H7 (cell line): ENCODE results near the gene CHTOP. TPM values are rescaled to one million over a fixed set of nuclear protein-coding genes. Genes with fewer than 3 reads are reported as not detected.
A peak's percentile ranks its signal among the peaks of the same experiment; 100 is the strongest.

Experiments used
- DNase-seq: peaks from one replicate; pipeline ENCODE4 v3.0.0; 2012
- H3K27me3 ChIP-seq: 2 replicates; pipeline ENCODE4 v1.6.0; 2011; ENCODE audit warnings: mild to moderate bottlenecking, low read length; ENCODE audit not compliant: control insufficient read depth, insufficient read depth
- H3K36me3 ChIP-seq: replicated peaks from 2 replicates; pipeline ENCODE4 v1.5.1; 2011; ENCODE audit warnings: low read length; ENCODE audit not compliant: control insufficient read depth, insufficient read depth
- H3K4me3 ChIP-seq: 2 replicates; pipeline ENCODE4 v1.5.1; 2011; ENCODE audit warnings: low read depth, mild to moderate bottlenecking, control low read depth, low read length, moderate library complexity; ENCODE audit not compliant: insufficient read depth
- total RNA-seq: library from RNA; depleted of rRNA; stranded (reverse); fragments of >200 nt; shearing (Covaris generic); gene quantifications from 2 replicates; pipeline ENCODE4 v1.2.3, GENCODE V29; 2014

CHTOP gene
- total RNA-seq, 1 experiment from 2014 or later: 63.8 TPM

DNA sequence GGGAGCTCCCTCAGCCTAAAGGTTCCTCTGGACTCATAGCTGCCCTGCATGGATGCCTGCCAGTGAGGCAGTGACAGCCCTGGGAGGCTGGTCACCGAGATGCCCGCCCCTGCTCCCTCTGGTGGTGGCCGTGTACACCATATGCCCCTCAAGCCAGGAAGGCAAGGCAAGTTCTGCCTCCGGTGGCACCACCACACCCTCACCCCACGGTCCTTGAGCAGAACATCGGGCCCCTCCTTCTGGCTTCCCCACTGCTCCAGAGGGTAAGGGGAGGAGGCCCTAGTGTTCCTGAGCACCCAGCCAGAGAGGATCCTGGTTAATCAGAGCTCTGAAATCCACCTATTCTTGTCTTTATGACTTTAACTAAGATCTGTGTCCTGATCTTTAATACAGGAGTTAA is 16.2 kb upstream of the CHTOP start:
- H3K36me3 ChIP-seq: peaks cover 1% of the 10 kb centered on the region; the same call in 1 of the 2 replicates
- H3K27me3 ChIP-seq: no peaks in the 10 kb centered on the region
- H3K4me3 ChIP-seq: no peak overlapping the region
- peak; percentile 87 for DNase-seq

DNA sequence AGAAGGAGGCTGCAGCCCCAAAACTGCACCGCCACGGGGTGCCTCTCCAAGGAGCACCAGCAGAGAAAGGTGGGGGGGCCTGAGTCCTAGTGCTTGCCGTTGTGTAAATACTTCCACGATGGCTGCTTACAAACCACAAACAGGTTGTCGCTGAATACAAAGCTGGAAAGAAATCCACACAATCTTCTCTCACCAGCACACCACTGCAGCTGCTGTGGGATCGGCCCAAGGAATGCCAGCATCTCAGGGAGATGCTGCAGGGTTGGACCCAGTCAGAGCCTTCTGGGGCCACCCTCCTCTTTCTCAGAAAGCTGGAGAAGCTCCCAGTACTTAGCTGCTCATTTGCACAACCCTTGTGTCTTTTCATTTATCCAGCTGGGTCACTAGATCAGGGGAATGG is 14.7 kb upstream of the CHTOP start:
- Histone ChIP-seq H3K36me3 (peaks cover 1% of the 10 kb centered on the region; the same call in 1 of the 2 replicates), H3K27me3 (no peaks in the 10 kb centered on the region), H3K4me3 (no peak overlapping the region)
- DNase-seq: no peak

DNA sequence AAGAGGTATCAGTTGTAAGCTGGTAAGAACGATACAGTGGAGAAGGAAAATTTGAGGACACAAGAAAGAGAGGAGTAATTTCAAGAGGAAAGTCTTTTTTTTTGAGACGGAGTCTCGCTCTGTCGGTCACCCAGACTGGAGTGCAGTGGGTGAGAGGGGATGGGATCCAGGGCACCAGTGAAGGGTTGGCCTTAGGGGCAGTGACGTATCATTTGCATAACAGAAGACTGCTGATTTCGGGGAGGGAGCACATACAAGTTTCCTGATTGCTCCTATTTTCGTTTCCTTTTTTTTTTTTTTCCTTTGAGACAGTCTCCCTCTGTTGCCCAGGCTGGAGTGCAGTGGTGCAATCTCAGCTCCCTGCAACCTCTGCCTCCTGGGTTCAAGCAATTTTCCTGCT is 10.8 kb upstream of the CHTOP start:
- H3K27me3 ChIP-seq: no peaks in the 10 kb centered on the region
- H3K36me3 ChIP-seq: peaks cover 1% of the 10 kb centered on the region; the same call in 1 of the 2 replicates

DNA sequence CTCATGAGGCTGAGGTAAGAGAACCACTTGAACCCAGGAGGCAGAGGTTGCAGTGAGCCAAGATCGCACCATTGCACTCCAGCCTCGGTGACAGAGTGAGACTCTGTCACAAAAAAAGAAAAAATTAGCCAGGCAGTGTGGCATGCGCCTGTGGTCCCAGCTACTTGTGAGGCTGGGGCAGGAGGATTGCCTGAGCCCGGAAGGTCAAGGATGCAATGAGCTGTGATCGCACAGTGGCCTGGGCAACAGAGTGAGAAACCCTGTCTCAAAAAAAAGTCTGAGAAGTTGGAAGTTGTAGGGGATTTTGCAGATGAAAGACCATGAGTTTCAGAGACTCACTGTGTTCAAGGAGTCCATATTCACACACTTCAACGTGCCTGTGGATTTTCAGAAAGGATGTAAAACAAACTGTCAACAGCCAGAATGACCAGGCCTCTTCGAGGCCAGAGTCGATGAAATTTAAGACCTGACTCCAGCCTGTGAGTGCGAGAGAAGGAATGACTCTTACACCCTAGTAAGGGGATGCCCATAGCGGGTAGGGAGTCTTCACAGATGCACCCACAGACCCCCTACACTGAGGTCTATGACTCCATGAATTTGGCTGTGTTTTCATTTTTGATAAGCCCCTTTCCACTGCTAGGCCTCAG is 8.8 kb upstream of the CHTOP start:
- Histone ChIP-seq H3K36me3 (no peaks in the 10 kb centered on the region; the same call in 1 of the 2 replicates), H3K27me3 (no peaks in the 10 kb centered on the region), H3K4me3 (no peak overlapping the region)
- no peak for DNase-seq

More for the DNA sequence above, 10.8 kb upstream of the CHTOP start:
- DNase-seq: peak; percentile 63
- H3K4me3 ChIP-seq: no peak overlapping the region

DNA sequence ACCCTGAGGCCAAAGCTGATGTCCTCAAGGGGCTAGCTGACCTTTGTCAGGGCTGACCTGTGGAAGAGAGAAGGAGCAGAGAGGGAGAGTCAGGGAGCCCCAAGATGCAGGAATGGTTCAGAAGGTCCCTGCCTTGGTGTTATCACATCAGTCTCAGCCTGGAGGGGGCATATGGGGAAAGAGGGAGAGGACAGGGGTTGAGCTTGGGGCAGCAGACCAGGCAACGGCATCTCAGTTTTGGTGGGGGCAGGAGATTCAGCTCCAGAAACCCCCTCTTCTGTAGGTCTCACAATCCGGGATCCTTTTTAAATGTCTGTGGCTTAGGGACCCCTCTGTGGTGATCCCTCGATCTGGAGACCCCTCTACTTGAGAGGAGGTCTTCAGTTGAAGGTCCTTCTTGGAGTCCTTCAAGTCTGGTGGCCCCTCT is 7.4 kb upstream of the CHTOP start:
- Histone ChIP-seq H3K4me3 (peak overlapping the region; percentile 60), H3K36me3 (no peaks in the 10 kb centered on the region; the same call in 1 of the 2 replicates), H3K27me3 (no peaks in the 10 kb centered on the region)
- no peak for DNase-seq

DNA sequence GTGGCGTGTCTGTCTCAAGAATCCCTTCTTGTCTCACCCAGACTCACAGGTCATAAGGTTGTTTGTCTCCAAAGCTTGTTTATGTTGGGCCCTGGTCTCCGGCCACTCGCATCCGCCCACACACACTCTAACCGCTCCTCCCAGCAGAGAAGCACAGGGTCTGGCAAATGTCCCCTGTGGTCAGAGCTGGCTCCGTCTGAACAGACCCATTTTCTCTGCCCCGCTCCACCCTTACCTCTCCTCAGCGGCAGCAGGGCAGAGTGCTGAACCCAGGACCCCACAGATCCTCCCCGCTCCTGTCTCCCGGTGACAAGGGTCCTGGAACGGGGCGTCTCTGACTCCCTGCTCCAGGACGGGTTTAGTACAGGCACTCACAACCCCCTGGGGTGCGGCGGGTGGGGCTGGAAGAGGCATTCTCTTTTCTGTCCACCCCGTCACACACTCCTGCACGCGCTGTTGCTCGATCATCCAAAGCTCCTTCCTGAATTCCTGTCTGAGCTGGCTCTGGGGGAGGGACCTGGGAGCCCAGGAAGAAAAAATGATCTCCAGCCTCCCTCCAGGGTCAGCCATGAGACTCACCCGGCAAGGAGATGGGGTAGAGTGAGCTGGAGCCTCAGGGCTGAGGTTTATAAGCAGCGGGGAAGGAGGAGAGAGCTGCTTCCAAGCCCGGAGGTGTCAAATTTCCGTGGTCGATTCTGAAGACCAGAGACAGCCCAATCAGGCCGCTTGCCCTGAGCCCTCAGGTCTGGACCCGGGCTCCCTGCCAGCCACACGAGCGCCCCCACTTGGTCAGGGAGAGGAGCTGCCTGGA is 6.8 kb upstream of the CHTOP start, which contains the start of gene S100A13:
S100A13 (minus strand) TSS at position 602 of the 811 bp plus-strand sequence. CDS start 1,033 bp downstream, outside the sequence.
- peak; percentile 98 for DNase-seq
- Histone ChIP-seq H3K36me3 (no peaks in the 10 kb centered on the region; the same call in 1 of the 2 replicates), H3K27me3 (no peaks in the 10 kb centered on the region), H3K4me3 (peak within 1 kb of the TSS; percentile 60)

DNA sequence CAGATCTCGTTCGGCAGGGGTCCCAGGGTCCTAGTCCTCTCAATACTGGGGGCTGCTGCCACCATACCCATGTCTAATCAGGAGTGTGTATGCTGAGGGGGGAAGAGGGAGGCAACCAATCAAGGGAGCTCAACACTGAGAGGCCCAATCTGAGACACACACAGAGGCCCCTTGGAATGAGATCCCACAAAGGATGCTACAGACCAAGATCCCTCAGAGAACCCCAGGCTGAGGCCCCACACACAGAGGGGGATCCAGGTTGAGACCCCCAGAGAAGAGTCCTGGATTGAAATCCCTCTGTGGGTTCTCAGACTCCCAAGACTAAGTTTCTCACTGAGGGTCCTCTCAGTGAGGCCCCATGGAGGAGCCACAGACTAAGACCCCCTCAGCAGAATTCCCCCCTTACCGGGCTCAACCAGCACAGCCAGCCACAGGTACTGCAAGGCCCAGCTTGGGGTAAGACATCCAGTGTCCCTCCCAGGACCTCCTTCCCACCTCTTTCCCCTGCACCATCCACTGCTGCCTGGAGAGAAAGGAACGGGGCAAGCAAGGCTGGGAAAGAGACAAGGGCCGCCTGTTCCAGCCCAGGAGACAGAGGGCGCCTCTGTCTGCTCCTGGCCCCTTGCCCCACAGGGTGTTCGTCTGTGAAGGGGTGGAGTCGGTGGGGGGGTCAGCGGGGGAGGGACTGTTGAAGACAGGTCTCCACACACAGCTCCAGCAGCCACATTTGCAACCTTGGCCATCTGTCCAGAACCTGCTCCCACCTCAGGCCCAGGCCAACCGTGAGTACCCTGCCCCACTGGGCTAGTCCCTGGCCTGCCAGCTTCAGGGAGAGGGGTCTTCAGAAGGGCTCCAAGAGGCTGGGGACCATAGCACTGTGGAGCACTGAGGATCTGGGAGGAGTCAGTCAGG is 5.9 kb upstream of the CHTOP start, which contains the start of gene S100A1:
S100A1 (plus strand) TSS at position 720 of the 912 bp plus-strand sequence. CDS start 2,088 bp downstream, outside the sequence.
- Histone ChIP-seq H3K4me3 (peak within 1 kb of the TSS; percentile 60), H3K36me3 (peaks cover 1% of the 10 kb centered on the region; the same call in 1 of the 2 replicates), H3K27me3 (no peaks in the 10 kb centered on the region)
- peak; percentile 54 for DNase-seq

DNA sequence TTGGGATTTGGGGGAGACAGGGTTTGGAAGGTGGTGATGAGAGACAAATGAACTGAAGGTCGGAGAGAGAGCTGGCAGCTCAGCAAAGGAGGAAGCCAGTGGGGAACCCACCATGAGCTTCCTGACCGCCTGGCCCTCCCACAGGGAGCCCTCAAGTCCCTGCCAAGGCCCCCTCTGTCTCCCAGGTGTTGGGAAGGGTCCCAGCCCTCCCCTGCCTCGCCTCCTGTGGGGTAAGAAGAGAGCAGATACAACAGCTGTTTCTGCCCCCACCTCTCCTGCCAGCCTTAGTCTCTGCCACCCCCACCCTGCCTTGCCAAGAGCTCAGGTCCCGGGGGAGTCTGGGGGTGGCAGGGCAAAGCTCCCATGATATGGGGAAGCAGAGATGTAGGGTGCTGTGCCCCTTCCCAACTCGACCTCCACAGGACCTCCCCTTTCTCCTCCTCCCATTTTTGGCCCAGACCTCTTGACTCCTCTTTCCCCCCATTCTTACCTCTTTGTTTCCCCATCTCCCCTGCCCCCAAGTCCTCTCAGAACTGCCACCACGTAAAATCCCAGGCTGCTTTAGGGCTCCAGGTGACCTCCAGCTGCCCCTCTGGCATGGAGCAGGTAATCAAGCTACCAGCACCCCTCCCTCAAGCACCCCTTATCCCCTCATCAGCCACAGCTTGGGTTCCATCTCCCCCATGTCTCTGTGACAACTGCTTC is 5.1 kb upstream of the CHTOP start:
- DNase-seq: peak; percentile 37
- Histone ChIP-seq H3K36me3 (peaks cover 1% of the 10 kb centered on the region; the same call in 1 of the 2 replicates), H3K4me3 (no peak overlapping the region), H3K27me3 (no peaks in the 10 kb centered on the region)

DNA sequence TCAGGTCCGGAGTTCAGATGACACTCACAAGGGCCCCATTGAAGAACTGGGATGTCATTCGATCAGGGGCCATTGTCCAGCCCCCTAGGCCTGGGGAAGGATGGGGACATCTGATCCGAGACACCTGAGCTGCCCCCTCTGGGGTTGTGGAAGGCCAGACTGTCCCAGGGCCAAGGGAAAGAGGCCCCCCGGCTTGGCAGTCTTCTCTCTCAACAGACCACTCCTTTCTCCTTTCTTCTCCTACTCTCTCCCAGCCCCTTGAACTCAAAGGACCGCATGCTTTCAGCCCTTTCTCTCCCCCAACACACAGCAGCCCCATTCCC is 4.6 kb upstream of the CHTOP start:
- Histone ChIP-seq H3K27me3 (no peaks in the 10 kb centered on the region), H3K36me3 (peaks cover 1% of the 10 kb centered on the region; the same call in 1 of the 2 replicates), H3K4me3 (no peak overlapping the region)
- DNase-seq: no peak

DNA sequence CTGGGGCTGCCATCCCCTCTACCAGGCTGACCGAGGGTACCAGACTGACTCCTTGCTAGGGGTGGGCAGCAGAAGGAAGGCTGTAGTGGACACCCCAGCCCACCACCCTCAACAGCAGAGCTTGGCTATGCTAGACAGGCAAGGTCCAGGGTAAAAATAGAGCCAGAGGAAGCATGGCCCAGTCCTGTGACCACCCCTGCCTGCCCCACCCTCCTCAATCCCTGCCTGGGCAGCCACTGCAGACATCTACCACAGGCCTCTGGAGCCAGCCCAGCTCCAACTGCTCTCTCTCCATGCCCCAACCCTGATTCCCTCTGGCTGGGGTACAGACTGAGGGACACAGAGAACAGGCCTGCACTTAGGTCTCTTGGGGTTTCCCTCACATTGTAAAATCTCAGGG is 3.9 kb upstream of the CHTOP start:
- H3K4me3 ChIP-seq: no peak overlapping the region
- H3K27me3 ChIP-seq: no peaks in the 10 kb centered on the region
- DNase-seq: no peak
- peaks cover 1% of the 10 kb centered on the region; the same call in 1 of the 2 replicates for H3K36me3 ChIP-seq

DNA sequence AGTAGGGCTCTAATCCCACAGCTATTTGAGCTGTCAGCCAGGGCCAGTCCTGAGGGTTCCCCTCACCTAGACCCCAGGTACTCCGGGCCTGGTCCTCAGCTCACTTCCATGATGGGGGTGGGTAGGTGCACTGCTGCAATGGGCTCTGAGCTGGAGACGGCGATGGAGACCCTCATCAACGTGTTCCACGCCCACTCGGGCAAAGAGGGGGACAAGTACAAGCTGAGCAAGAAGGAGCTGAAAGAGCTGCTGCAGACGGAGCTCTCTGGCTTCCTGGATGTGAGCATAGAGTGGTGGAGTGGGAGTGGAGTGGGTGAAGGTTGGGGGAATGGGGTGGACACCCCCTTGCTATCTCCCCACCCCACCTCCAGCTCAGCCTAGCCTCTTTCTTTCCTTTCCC is 3.5 kb upstream of the CHTOP start:
- no peaks in the 10 kb centered on the region for H3K27me3 ChIP-seq
- no peak for DNase-seq
- H3K4me3 ChIP-seq: no peak overlapping the region
- H3K36me3 ChIP-seq: peaks cover 1% of the 10 kb centered on the region; the same call in 1 of the 2 replicates

DNA sequence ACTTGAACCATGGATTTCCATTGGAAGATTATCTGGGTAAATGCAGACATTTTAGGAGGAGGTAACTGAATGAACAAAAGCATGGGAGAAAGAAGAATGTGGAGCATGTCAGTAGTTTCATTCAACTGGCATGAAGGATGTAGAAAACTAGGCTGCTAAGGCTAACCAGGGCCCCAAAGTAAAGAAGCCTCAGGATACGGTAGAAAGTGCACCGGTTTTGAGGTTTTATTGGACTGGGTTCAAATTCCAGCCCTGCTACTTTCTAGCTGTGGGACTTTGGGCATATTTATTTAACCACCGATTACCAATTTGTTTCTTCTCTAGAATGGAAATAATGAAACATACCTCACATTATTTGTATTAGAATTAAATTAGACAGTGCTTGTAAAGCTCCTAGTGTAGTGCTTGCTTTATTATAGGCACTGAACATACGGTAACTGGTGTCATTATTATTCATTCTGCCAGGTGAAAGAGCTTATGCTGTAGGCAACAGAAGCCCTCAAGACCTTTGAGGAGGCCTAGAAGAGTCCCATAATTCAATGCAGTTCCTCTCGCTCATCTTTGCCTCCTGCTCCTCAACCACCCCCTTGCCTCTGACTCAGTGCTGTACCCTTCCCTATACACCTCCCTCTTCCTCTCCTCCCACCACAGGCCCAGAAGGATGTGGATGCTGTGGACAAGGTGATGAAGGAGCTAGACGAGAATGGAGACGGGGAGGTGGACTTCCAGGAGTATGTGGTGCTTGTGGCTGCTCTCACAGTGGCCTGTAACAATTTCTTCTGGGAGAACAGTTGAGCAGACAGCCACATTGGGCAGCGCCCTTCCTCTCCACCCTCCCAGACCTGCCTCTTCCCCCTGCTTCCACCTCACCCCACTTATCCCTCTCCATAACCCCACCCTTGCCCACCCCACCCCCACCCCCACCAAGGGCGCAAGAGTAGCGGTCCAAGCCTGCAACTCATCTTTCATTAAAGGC is 2.5 kb upstream of the CHTOP start:
- no peak for DNase-seq
- Histone ChIP-seq H3K27me3 (no peaks in the 10 kb centered on the region), H3K36me3 (peaks cover 5% of the 10 kb centered on the region), H3K4me3 (no peak overlapping the region)
